OCI-LY7 (cell line): ENCODE results near the gene ANO10.

ENCODE experiments used
- EZH2phosphoT487 ChIP-seq: fragments of 200-600 bp; sonication (generic); IDR thresholded peaks from 2 replicates; pipeline ENCODE4 v1.6.1; 2018; ENCODE audit warnings: low read depth, borderline replicate concordance, mild to moderate bottlenecking, mixed run types, antibody characterized with exemption, low read length, moderate library complexity, mixed read lengths
- TF ChIP-seq, protein P1 (sequence below): fragments of 200-600 bp; sonication (generic); conservative IDR thresholded peaks from 2 replicates; pipeline ENCODE4 v1.5.1; 2014; ENCODE audit warnings: mild to moderate bottlenecking, antibody characterized with exemption, low read length, moderate library complexity, mixed read lengths

DNA sequence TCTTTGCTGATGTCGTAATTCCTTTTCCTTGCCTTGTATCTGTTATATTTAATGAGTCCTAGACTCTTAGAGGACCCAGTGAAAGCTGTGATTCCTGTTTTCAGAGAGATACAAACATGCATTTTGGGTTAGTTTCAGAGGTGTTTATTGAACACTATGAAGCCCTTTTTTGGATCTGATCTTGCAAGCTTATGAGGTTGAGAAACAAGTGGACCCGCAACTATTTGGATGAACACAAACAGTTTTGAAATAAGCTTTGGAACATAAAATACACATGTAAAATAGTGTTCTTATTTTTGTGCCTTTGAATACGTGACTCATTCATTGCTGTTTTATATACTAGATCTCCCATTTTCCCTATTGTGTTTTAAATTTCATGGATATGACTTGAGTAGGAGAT is 302.0 kb downstream of the ANO10 start:
- TF ChIP-seq, protein P1, sequence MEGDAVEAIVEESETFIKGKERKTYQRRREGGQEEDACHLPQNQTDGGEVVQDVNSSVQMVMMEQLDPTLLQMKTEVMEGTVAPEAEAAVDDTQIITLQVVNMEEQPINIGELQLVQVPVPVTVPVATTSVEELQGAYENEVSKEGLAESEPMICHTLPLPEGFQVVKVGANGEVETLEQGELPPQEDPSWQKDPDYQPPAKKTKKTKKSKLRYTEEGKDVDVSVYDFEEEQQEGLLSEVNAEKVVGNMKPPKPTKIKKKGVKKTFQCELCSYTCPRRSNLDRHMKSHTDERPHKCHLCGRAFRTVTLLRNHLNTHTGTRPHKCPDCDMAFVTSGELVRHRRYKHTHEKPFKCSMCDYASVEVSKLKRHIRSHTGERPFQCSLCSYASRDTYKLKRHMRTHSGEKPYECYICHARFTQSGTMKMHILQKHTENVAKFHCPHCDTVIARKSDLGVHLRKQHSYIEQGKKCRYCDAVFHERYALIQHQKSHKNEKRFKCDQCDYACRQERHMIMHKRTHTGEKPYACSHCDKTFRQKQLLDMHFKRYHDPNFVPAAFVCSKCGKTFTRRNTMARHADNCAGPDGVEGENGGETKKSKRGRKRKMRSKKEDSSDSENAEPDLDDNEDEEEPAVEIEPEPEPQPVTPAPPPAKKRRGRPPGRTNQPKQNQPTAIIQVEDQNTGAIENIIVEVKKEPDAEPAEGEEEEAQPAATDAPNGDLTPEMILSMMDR, result no peak
- no peak for TF ChIP-seq EZH2phosphoT487
